ENCODE measurements around the gene ABHD6. TPM values are rescaled to one million over a fixed set of nuclear protein-coding genes. Genes with fewer than 3 reads are reported as not detected.
"Not testable (repeated sequence)": the region's sequence is repeated elsewhere in the genome, so short reads cannot be mapped to it uniquely, and the experiment has no call there.

ABHD6 gene
- total RNA-seq, 1 experiment from 2014 or later: 17.2 TPM

DNA sequence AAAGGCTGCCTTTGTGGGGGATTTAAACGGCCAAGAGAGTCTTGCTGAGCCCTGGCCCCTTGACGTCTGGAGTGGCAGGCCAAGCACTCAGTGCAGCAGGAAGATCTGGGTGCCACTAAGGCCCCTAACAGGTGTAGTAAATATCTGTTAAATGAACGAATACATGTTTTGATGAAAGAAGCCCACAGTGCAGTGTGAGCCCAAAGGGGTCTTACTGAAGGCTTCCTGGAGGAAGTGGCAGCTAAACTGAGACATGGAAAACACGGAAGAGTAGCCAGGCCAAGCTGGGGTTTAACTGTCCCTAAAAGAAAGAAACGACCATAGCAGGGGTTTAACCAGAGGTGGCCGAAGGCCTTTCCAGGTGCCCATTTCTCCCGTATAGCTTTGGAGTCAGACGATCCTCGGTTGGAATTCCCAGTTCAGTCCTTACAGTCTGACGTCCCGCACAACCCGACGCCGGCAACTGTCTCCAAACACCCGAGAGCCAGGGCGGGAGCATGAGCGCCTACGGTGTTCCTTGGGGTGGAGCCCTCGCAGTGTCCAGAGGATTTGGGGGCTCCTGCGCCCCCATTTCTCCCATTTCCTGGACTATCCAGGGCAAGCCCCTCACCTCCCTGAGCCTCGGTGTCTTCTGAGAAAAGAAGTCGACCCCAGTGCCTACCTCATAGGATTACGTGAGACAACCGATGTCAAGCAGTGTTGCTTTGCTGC is 910 bp upstream of the ABHD6 start:
- peak; percentile 59 for DNase-seq (ENCODE audit: low spot score)

DNA sequence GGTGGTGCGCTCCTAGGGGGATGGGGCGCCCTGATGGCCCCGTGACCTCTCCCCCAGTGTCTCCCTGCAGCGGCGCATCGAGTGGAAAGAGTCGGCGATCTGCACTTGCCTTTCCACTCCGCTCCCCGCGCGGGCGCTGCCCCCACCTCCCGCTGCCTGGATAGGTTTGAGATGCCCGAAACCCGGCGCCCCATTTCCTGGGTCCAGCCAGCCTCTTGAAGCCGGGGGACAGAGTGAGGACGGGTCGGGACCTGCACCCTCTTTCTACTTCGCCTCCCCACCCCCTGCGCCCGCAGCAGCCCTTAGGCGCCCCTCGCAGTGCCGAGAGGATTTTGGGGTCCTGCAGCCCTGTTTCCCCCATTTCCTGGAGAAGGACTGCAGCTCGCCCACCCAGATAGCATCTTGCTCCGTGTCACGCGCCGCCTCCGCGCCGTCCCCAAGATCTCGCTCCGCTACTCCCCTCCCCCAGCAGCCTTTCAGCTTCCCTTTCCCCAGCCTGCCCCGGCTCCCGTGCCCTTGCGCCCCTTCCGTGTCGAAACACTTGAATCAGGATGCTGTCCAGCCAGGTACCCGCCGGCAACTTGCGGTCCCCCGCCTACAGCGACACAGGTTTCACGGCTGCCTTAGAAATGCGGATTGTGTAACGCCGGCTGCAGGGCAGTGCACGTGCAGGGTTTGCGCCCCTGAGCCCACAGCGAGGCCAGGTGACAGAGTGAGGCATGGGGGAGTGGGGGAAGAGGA is 519 bp downstream of the ABHD6 start:
- in situ Hi-C loops (cut with HindIII; ENCODE audit: low sequenced_read_pairs): no loop called here
- peak; percentile 41 for DNase-seq (ENCODE audit: low spot score)

More for the DNA sequence above, 910 bp upstream of the ABHD6 start:
- in situ Hi-C loops (cut with HindIII; ENCODE audit: low sequenced_read_pairs): no loop called here

DNA sequence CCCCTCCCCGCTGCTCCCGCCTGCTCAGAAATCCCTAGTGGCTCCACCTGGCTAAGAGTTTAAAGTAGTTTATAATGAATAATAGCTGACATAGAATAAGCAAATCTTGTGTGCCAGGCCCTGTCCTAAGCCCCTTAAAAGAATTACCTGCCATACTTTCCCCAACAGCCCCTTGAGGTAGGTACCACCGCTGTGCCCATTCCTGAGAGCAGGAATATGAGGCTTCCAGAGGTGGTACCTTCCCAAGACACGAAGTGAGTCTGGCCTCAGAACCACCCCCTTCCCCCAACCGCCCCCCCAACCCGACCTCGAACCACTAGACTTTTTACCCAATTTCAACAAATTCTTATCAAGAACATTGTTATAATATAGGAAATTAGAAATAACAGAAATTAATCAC is 1.2 kb downstream of the ABHD6 start:
- in situ Hi-C loops (cut with HindIII; ENCODE audit: low sequenced_read_pairs): no loop called here
- DNase-seq (ENCODE audit: low spot score): no peak

DNA sequence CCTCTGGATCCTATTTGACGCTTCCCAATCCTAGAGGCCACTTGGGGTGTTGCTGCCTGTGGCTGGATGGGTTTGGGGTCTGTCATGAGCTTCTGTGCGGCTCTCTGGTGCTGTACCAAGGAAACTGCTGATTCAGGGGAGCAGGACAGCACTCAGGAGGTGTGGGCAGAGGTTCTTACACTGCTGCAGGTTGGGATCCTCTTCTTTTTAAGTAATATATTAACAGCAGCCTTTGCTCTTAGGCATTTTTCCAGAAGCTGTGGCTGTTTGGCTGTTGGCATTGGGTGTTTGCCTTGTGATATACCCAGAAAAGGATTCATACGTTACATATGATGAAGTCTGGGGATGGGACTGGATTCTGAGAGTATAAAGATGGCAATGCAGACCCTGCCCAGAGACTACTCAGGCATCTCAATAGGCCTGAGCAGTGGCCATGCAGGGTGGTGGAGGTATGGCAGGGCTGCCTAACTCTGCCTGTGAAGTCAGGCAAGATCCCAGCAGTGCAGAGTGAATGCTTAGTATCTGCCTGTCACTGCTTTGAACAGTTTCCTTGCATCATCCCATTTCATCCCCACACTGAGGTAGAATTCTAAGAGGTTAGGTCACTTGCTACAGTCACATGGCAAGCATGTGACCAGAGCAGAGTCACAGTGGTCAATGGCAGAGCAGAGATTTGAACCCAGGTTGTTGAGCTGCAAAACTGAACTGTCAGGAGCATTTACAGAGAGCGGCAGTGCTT is 3.9 kb downstream of the ABHD6 start:
- in situ Hi-C loops (cut with HindIII; ENCODE audit: low sequenced_read_pairs): no loop called here
- no peak for DNase-seq (ENCODE audit: low spot score)

DNA sequence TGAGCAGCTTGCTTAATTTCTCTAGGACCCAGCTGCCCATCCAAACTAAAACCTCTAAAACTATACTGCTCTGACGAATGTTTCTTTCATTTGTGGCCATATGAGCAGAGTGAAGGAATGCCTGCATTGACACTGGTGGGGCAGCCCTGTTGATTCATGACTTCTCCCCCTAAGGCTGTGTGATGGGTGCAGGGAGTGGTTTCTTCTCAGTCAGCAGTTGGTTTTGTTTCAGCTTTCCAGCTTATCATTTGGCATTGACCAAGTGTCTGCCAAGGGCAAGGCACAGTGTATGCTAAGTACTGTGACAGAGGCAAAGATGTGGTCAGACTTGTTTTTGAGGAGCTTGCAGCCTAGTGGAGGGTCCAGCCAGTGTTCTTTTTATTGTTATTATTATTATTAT is 4.7 kb downstream of the ABHD6 start:
- DNase-seq (ENCODE audit: low spot score): no peak
- in situ Hi-C loops (cut with HindIII; ENCODE audit: low sequenced_read_pairs): no loop called here

DNA sequence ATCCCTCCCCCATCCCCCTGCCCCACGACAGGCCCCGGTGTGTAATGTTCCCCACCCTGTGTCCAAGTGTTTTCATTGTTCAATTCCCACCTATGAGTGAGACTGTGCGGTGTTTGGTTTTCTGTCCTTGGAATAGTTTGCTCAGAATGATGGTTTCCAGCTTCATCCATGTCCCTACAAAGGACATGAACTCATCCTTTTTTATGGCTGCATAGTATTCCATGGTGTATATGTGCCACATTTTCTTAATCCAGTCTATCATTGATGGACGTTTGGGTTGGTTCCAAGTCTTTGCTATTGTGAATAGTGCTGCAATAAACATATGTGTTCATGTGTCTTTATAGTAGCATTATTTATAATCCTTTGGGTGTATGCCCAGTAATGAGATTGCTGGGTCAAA is 5.3 kb downstream of the ABHD6 start:
- in situ Hi-C loops (cut with HindIII; ENCODE audit: low sequenced_read_pairs); DNase-seq (ENCODE audit: low spot score): not testable (repeated sequence)

DNA sequence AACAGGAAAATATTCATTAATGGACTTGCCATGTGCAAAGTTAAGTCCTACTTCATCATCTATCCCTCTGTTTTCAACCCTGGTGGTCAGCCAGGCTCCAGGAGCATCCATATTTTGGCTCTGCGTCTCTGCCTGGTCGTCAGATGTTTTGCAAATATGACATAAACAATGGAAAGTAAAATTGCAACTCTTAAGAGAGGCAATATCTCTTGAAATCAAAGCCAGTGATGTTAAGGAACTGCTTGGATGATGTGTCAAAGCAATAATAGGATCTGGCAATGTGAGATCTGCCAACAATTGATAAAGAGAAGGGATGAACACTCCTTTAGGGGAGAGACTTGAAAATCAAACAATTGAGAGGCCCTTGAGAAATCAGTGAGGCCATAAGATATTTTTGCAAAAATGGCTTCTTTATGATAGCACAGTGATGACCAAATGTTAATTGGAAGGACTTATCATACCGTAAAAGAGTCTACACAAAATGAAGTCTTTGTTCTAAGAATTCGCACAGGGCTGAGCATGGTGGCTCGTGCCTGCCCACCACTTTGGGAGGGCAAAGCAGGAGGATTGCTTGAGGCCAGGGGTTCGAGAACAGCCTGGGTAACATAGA is 6.5 kb downstream of the ABHD6 start:
- in situ Hi-C loops (cut with HindIII; ENCODE audit: low sequenced_read_pairs): no loop called here
- DNase-seq (ENCODE audit: low spot score): no peak

DNA sequence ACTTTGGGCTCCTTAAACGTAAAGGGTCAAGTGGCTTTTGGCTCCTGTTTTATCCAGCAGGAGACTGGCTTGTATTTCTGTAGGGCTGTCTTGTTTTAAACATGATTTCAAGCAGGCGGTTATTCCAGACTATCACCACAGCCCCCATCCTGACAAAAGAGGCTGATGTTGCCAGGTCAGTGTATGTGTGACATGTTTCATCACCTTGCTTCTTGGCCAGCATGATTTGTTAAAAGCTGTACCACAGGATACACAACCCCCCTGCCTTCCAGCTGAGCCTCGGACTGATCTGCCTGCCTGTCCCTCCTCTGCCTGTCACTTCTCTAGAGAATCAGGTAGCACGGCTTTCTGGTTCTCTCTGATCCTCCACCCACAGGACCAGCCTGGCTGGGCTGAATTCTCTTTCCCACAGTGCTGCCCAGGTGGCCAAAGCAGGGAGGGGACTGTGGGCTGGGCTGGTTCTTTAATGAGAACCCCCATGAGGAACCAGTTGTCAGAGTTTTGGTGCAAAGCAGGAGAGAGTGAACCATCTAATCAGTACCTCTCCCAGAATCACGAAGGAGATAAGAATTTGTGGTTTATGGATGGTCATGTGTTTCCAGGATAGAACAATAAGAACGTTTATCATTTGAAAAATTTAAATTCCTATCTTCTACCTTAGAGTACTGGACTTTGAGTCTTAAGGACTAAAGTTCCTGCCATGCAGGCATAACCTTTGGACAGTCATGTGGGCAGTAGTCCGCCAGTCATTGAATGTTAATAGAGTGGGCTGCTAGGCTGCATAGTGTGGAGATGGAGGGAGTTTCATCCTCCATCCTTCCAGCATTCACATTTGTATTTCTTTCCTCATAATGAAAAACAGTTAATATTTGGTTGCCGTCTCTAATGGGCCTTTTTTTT is 8.8 kb downstream of the ABHD6 start:
- in situ Hi-C loops (cut with HindIII; ENCODE audit: low sequenced_read_pairs): no loop called here

DNA sequence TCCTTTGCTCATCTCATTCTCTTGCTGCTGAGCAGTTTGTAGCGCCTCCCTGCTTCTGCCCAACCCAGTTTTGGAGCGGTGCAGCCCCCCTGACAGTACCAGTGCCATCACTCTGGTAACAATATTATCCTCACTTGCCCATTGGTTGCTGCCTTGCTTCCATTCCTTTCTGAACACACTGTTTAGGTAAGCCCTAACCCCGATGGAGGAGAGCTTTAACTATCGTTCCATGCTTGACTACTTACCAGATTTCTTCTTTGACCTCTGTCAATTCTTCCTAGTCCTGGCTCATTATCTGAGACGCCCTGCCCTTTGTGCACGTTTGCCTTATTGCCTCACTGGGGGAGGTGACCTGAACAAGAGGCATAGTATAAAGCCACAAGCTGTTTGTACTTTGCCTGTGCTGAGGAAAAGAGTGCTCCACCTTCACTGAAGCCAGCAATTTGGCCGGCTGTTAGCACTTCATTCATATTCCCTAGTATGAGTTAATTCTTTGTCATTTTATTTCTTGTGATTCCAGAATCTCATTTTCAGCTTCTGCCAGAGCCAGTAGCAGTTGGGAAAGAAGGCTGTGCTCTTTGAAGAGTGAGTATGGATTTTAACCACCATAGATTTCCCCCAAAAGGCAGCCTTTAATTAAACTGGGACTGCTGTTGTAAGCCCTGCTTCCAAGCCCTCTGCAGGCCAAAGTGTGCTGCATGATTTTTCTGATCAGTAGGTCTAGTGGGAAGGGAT is 11.9 kb downstream of the ABHD6 start:
- in situ Hi-C loops (cut with HindIII; ENCODE audit: low sequenced_read_pairs): no loop called here
- DNase-seq (ENCODE audit: low spot score): peak; percentile 59

More for the DNA sequence above, 8.8 kb downstream of the ABHD6 start:
- peak; percentile 40 for DNase-seq (ENCODE audit: low spot score)

DNA sequence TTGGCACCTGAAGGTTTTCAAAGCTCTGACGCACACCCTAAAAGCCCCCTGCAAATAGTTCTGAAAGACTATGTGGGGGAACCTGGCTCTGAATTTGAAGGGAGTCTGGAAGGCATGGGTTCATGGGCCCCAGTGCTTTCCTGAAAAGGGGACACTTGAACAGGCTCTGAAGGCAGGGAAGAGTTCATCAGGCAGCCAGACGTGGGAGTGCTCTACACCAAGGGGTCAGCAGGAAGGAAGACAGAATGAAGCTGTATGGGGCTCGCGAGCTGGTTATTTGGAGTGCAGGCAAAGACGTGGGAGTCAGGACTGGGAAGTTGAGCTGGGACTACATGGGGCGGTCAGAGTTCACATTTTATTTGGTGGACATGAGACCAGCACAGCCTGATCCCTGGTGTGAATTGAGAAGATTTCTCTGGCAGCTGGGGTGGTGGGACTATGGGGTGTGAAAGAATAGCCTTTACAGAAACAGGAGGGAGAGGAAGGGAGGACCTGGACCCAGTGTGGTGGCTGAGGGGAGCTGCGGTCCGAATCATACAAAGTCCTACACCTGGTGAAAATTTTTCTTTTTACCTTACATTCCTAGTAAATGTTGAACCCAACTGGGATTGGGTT is 12.6 kb downstream of the ABHD6 start:
- in situ Hi-C loops (cut with HindIII; ENCODE audit: low sequenced_read_pairs): no loop called here
- no peak for DNase-seq (ENCODE audit: low spot score)

DNA sequence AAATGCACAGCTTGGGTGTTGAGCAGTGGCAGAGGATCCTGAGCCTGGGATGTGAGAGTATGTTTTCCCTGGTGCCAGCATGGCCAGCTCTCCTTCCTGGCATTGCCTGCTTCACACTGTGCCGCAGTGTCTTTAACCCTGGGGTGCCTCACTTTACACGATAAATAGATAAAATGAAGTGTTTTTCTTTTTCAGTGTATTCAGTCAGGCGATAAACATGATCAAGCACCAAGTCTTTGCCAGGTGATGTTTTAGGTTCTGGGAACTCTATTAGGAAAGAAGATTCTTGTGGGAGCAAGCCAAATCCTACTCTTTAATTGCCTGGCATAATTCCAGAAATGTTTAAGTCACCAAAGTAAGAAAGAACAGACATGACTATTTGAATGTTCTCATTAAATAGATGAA is 14.0 kb downstream of the ABHD6 start:
- DNase-seq (ENCODE audit: low spot score): peak; percentile 56
- in situ Hi-C loops (cut with HindIII; ENCODE audit: low sequenced_read_pairs): no loop called here

DNA sequence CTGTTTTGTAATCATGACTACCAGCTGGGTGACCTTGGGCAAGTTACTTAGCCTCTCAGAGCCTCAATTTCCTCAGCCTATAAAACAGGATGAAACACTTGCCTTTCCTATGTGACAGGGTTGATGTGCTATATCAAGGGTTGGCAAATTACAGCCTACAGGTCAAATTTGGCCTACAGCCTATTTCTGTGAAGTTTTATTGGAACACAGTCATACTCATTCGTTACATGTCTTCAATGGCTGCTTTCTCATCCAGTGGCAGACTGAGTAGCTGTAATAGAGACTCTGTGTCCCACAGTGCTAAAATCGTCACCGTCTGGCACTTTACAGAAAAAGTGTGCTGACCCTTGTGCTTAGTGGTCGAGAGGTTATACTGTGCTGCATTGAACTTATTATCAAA is 16.6 kb downstream of the ABHD6 start:
- in situ Hi-C loops (cut with HindIII; ENCODE audit: low sequenced_read_pairs): no loop called here
- no peak for DNase-seq (ENCODE audit: low spot score)

DNA sequence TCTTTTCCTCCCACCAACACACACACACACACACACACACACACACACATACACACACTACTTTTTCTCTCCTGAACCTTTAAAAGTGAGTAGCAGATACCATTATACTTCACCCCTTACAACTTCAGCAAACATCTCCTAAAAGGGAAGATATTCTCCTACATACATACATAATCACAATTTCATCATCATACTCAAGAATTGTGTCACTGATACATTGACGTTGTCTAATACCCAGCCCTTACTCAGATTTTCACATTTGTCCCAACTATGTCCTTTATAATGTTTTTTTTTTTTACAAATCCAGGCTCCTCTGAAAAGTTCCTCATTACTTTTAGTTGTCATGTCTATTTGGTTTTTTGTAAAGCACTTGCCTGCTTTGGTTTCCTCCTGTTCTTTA is 18.5 kb downstream of the ABHD6 start:
- in situ Hi-C loops (cut with HindIII; ENCODE audit: low sequenced_read_pairs): no loop called here

DNA sequence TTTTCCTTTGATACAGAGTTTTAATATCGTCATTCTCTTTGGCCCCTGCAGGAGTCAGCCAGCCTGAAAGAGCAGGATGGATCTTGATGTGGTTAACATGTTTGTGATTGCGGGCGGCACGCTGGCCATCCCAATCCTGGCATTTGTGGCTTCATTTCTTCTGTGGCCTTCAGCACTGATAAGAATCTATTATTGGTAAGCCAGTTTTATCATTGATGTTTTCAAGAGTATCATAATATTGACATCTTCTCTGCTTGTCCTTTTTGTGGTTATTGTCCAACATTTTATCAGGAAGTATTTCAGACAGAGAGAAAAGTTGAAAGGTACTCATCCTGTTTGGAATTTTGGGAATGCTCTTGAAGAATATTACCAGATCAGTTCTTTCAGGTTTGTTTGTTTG is 18.9 kb downstream of the ABHD6 start:
- in situ Hi-C loops (cut with HindIII; ENCODE audit: low sequenced_read_pairs): no loop called here
- no peak for DNase-seq (ENCODE audit: low spot score)

More for the DNA sequence above, 18.5 kb downstream of the ABHD6 start:
- no peak for DNase-seq (ENCODE audit: low spot score)

DNA sequence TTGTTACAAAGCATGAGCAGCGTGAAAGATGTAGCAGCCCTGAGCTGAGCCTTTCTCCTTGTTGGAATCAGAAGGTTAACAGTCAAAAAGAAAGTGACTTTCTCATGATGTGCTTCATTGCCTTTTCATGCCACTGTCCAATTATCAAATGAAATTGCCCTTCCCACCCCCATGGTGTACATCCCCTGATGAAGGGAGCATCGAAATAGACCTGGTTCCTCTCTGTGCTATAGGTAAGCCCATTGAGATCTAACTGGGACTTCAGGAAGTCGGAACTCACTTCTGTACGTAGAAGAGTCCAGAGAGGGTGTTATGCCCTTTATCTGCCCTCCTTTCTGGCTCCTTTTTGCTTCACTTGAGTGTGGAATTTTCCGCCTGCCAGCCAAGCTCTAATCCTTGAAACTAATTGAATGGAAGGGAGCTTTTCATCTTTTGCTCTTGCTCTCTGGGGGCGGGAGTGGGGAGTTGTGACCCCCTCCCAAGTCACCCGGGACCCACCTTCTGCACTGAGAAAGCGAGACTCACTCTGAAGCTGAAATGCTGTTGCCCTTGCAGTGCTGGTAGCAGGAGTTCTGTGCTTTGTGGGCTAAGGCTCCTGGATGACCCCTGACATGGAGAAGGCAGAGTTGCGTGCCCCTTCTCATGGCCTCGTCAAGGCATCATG is 20.9 kb downstream of the ABHD6 start:
- no peak for DNase-seq (ENCODE audit: low spot score)
- in situ Hi-C loops (cut with HindIII; ENCODE audit: low sequenced_read_pairs): no loop called here

DNA sequence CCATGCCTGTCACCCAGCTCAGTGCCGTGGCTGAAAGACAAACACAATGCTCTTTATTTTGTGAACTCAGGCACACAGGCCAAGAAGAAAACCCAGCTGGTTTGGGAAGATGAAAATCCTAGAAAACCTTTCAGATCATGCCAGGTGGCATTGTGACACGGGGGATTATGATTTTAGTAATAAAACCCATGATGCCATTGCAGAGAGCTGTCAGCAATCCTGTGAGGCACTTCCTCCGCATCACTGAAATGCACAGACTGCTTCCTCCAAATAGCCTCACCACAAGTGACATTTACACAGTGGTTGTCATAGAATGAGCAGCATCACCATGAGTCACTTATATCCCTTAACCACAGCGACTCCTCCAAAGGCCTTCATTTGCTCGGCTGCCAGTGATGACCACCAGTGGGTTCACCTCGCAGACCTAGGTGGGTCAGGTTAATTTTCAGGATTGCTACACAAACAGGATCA is 22.7 kb downstream of the ABHD6 start:
- peak; percentile 89 for DNase-seq (ENCODE audit: low spot score)
- in situ Hi-C loops (cut with HindIII; ENCODE audit: low sequenced_read_pairs): no loop called here

DNA sequence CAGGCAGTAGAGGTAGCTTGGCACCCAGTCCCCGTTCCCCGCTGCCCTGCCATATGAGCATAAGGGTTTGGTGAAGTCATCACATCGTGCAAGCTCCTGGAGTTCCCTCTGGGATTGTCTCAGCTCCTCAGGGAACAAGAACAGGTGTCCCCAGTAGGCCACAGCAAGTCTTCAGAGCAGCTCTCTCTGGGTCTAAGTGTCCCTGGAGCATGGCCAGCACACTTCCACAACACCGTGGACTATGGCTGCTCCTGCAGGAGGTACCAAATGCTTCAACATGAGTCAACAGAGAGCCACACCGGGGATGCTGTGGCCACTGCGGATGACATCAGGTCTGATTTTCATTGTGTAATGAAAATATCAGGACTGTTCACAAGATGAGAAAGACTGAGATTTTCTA is 23.1 kb downstream of the ABHD6 start:
- peak; percentile 86 for DNase-seq (ENCODE audit: low spot score)
- in situ Hi-C loops (cut with HindIII; ENCODE audit: low sequenced_read_pairs): no loop called here

Data from G401 (cell line).